Gastrocnemius medialis (tissue), 4 donors: ENCODE data around the gene CIPC. TPM values are rescaled to one million over a fixed set of nuclear protein-coding genes. Genes with fewer than 3 reads are reported as not detected.

Experiments used
- ATAC-seq, 2 donors: fragments of 150-250 bp; one replicate each; pipeline ENCODE4 v1.9.1; 2016
- DNase-seq, 2 donors: peaks; one replicate each; pipeline ENCODE4 v3.0.0-alpha.2; 2019
- H3K27ac ChIP-seq, 4 donors: fragments of 200-600 bp; sonication (generic); 1 replicate in 1 of 4; 2 replicates in 3 of 4; pipeline ENCODE4 v1.5.1; 2016 to 2018; ENCODE audit warnings: mild to moderate bottlenecking in 2 of 4, moderate library complexity in 1 of 4
- H3K27me3 ChIP-seq, 3 donors: fragments of 200-600 bp; sonication (generic) in 2 of 3; 1 replicate in 1 of 3; 2 replicates in 2 of 3; pipeline versions ENCODE4 v1.5.1 to v1.6.0; 2016 to 2019; ENCODE audit warnings: mild to moderate bottlenecking in 1 of 3, moderate library complexity in 1 of 3
- H3K36me3 ChIP-seq, 2 donors: fragments of 200-600 bp; sonication (generic) in 1 of 2; one replicate each; pipeline ENCODE4 v1.5.1; 2017 to 2018
- H3K4me1 ChIP-seq, 2 donors: fragments of 200-600 bp; sonication (generic) in 1 of 2; one replicate each; pipeline ENCODE4 v1.5.1; 2016 to 2017; ENCODE audit warnings: mild to moderate bottlenecking in 2 of 2
- H3K4me3 ChIP-seq, 4 donors: fragments of 200-600 bp; sonication (generic) in 3 of 4; 1 replicate in 1 of 4; 2 replicates in 3 of 4; pipeline ENCODE4 v1.5.1; 2016 to 2019; ENCODE audit warnings: mild to moderate bottlenecking in 2 of 4
- H3K9me3 ChIP-seq, 3 donors: fragments of 200-600 bp; sonication (generic) in 2 of 3; 1 replicate in 1 of 3; 2 replicates in 2 of 3; pipeline ENCODE4 v1.5.1; 2016 to 2019
- POLR2A ChIP-seq, 2 donors: fragments of 450-650 bp; IDR thresholded peaks; one replicate each; pipeline ENCODE4 v1.6.1; 2017; ENCODE audit warnings: antibody characterized with exemption in 2 of 2, mild to moderate bottlenecking in 2 of 2, moderate library complexity in 2 of 2
- in situ Hi-C, 4 donors: fragments of 200-750 bp; cut with MboI; loops; one replicate each; pipeline versions ENCODE4 v1.15.0 to v1.8.0; 2017; ENCODE audit warnings: low sequenced_read_pairs in 4 of 4
- intact Hi-C: fragments of 100-400 bp; cut with DNase I; formaldehyde crosslinking; loops from one replicate; pipeline ENCODE4 v1.15.1; 2023; ENCODE audit warnings: low total_unique reads
- total RNA-seq, 4 donors: library from RNA; depleted of rRNA; stranded (reverse); fragments of >200 nt; gene quantifications; one replicate each; pipeline versions ENCODE4 v1.1.0 to v1.2.3, GENCODE V29; 2016
- TF ChIP-seq, protein P1 (sequence below), 5 experiments: fragments of 450-650 bp in 3 of 5; fragments of 200-600 bp in 2 of 5; sonication (generic) in 2 of 5; IDR thresholded peaks in 4 of 5; conservative IDR thresholded peaks in 1 of 5; 1 replicate in 4 of 5; 2 replicates in 1 of 5; pipeline ENCODE4 v1.5.1; 2016 to 2019; ENCODE audit warnings: antibody characterized with exemption in 5 of 5, mild to moderate bottlenecking in 3 of 5, moderate library complexity in 3 of 5

The CIPC gene
- total RNA-seq, 4 donors from 2014 or later = 114 to 178 (median 120) TPM

DNA sequence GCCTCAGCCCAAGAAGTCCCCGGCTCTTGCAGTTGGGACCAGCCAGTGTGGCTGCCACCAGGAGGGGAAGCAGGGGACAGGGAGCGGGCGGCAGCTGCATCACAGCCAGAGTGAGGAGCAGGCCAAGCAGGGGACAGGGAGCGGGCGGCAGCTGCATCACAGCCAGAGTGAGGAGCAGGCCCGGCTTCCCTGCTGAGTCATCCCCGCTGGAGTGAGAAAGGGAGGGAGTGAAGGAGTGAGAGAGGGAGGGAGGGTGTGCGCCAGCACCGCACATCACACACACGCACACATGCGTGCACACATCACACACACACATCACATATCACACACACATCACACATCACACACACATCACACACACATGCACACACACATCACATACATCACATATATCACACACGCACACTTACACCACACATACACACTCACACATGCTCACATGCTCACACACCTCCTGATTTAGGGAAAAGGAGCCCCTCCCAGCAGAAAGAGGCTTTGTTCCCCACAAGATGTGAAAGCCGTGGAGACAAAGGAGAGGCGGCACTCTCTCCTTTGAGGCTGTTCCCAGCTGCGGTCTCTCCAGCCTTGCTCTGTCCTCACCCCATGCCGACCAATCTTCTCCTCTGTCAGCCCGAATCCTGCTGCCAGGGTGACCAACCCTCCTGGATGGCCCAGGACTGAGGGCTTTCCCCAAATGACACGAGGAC is 60.3 kb downstream of the CIPC start:
- Histone ChIP-seq H3K27ac (peak overlapping the region in 3 of 4 donors; percentile 24 to 40 (median 38)), H3K4me1 (peaks cover 8 to 9% of the 10 kb centered on the region in 2 donors), H3K36me3 (no peaks in the 10 kb centered on the region), H3K9me3 (no peaks in the 10 kb centered on the region), H3K27me3 (peaks cover 0 to 3% (median 0%) of the 10 kb centered on the region in 3 donors), H3K4me3 (no peak overlapping the region)
- in situ Hi-C loops = no loop called here
- ATAC-seq (peak; percentile 85 to 89), DNase-seq (peak; percentile 13 to 62)
- intact Hi-C loops = no loop called here
- TF ChIP-seq POLR2A (IDR thresholded peaks at IDR 0.05) = no peak
- TF ChIP-seq, protein P1, sequence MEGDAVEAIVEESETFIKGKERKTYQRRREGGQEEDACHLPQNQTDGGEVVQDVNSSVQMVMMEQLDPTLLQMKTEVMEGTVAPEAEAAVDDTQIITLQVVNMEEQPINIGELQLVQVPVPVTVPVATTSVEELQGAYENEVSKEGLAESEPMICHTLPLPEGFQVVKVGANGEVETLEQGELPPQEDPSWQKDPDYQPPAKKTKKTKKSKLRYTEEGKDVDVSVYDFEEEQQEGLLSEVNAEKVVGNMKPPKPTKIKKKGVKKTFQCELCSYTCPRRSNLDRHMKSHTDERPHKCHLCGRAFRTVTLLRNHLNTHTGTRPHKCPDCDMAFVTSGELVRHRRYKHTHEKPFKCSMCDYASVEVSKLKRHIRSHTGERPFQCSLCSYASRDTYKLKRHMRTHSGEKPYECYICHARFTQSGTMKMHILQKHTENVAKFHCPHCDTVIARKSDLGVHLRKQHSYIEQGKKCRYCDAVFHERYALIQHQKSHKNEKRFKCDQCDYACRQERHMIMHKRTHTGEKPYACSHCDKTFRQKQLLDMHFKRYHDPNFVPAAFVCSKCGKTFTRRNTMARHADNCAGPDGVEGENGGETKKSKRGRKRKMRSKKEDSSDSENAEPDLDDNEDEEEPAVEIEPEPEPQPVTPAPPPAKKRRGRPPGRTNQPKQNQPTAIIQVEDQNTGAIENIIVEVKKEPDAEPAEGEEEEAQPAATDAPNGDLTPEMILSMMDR (IDR thresholded peaks at IDR 0.05 in 4 of 5, conservative IDR thresholded peaks at IDR 0.05 in 1 of 5) = no peak

DNA sequence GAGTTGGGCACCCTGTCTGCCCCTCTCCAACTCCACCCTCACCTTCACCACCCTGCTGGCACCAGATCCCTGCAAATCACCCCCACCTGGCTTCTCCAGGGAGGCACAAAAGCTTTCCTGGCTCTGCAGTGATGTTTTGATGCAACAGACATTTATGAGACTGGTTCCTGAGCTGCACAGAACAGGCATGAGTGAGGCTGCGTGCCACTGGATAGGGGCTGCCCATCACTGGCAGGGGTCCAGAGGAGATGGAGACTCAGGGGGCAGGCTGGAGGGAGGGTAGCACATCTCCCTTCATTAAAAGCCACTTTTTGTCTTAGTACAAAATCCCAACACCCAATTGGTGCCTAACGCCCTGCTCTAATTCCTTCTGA is 60.8 kb downstream of the CIPC start:
- intact Hi-C loops = no loop called here
- no peaks in the 10 kb centered on the region for H3K36me3 ChIP-seq
- ATAC-seq = no peak

DNA sequence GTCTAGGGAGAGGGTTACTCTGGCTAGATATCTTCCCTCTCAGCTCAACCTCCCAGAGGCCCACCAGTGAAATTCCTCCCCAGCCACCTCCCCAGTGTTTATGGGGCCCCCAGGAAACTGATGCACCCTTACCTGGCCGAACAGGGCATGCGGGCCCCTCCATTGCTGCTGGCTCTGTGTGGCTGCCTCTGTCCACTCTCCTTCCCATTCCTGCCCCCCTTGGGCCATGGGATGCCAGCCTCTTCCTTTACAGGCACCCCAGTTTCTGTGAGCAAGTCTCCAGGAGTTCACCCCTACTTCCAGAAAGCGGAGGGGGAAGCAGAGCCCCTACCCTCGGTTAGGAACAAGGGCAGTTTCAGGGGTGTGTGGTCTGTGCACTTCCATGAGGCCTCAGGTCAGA is 63.0 kb downstream of the CIPC start:
- TF ChIP-seq POLR2A (IDR thresholded peaks at IDR 0.05) = no peak
- TF ChIP-seq, protein P1 (IDR thresholded peaks at IDR 0.05 in 4 of 5, conservative IDR thresholded peaks at IDR 0.05 in 1 of 5) = no peak
- peaks cover 4 to 8% of the 10 kb centered on the region in 2 donors for H3K4me1 ChIP-seq
- no peak overlapping the region for H3K27ac ChIP-seq
- no peak for ATAC-seq
- H3K36me3 ChIP-seq = no peaks in the 10 kb centered on the region
- no peaks in the 10 kb centered on the region for H3K9me3 ChIP-seq
- DNase-seq = no peak
- no peaks in the 10 kb centered on the region for H3K27me3 ChIP-seq
- in situ Hi-C loops = no loop called here
- intact Hi-C loops = no loop called here
- no peak overlapping the region for H3K4me3 ChIP-seq

More for the DNA sequence above, 60.8 kb downstream of the CIPC start:
- DNase-seq = no peak
- TF ChIP-seq, protein P1 (IDR thresholded peaks at IDR 0.05 in 4 of 5, conservative IDR thresholded peaks at IDR 0.05 in 1 of 5) = no peak
- TF ChIP-seq POLR2A (IDR thresholded peaks at IDR 0.05) = no peak
- no peak overlapping the region for H3K4me3 ChIP-seq
- H3K27ac ChIP-seq = peak overlapping the region in 1 of 4 donors; percentile 40
- no peaks in the 10 kb centered on the region for H3K9me3 ChIP-seq
- H3K27me3 ChIP-seq = peaks cover 0 to under 1% (median 0%) of the 10 kb centered on the region in 3 donors
- in situ Hi-C loops = no loop called here
- peaks cover 8 to 9% of the 10 kb centered on the region in 2 donors for H3K4me1 ChIP-seq

Other genes starting within 250 kb of the CIPC start
- 10 to 100 TPM; 15.0 to 26.4 (median 17.0) TPM for gene IRF2BPL, start 69.5 kb upstream of the CIPC start, total RNA-seq
- not detected for gene ZDHHC22, start 43.5 kb downstream of the CIPC start, total RNA-seq
- under 1 TPM in 2 of 4 donors, not detected in 2; 0.05 TPM for gene TMEM63C, start 83.5 kb downstream of the CIPC start, total RNA-seq
- not detected for gene NGB, start 172.9 kb downstream of the CIPC start, total RNA-seq
- gene POMT2, start 222.6 kb downstream of the CIPC start, total RNA-seq = 10 to 100 TPM; 27.0 to 33.2 (median 28.9) TPM
- 10 to 100 TPM; 35.9 to 49.7 (median 36.6) TPM for gene GSTZ1, start 222.8 kb downstream of the CIPC start, total RNA-seq